Pancreas (tissue), 10 donors: ENCODE results near the gene ITCH. TPM values are rescaled to one million over a fixed set of nuclear protein-coding genes. Genes with fewer than 3 reads are reported as not detected.
"Not testable (repeated sequence)": the region's sequence is repeated elsewhere in the genome, so short reads cannot be mapped to it uniquely, and the experiment has no call there.

Experiments
- ATAC-seq, 4 donors: fragments of 200-7000 bp; cut with Tn5 transposase; one replicate each; pipeline versions ENCODE4 v1.8.0 to v1.9.1; 2020; ENCODE audit warnings: mild to moderate bottlenecking in 4 of 4, moderate library complexity in 4 of 4
- DNase-seq, 6 donors: peaks; one replicate each; pipeline ENCODE4 v3.0.0-alpha.2; 2020
- FAIRE-seq: peaks from 2 replicates; lab custom pipeline; 2012; peaks lifted over from hg19 to GRCh38; lab: Jason Lieb, UNC
- H3K27ac ChIP-seq, 4 donors: fragments of 200-600 bp; sonication (generic); 1 replicate in 3 of 4; 2 replicates in 1 of 4; pipeline versions ENCODE4 v1.5.0 to v1.8.0; 2020
- H3K27me3 ChIP-seq, 4 donors: fragments of 200-600 bp; one replicate each; pipeline ENCODE4 v1.8.0; 2021
- H3K36me3 ChIP-seq, 3 donors: fragments of 200-600 bp; sonication (generic) in 1 of 3; one replicate each; pipeline versions ENCODE4 v1.5.0 to v1.8.0; 2020 to 2021
- H3K4me1 ChIP-seq, 3 donors: fragments of 200-600 bp; one replicate each; pipeline ENCODE4 v1.8.0; 2021
- H3K4me3 ChIP-seq, 4 donors: fragments of 200-600 bp; sonication (generic) in 2 of 4; one replicate each; pipeline versions ENCODE4 v1.5.0 to v1.8.0; 2020 to 2021
- H3K9me3 ChIP-seq, 4 donors: fragments of 200-600 bp; one replicate each; pipeline ENCODE4 v1.8.0; 2021
- WGBS, 2 donors: extraction: QIAGEN DNeasy Blood & Tissue Kit; methylation state at CpG; one replicate each; pipeline ENCODE4 v1.1.7; 2013; 5-methylcytosine and 5-hydroxymethylcytosine counted together
- intact Hi-C, 3 donors: fragments of 100-400 bp; cut with DNase I; formaldehyde crosslinking; loops; one replicate each; pipeline versions ENCODE4 v1.11.1 to v1.14.2; 2022
- polyA plus RNA-seq, 2 donors: library from polyadenylated mRNA; stranded (reverse); fragments of 200-250 nt; gene quantifications; one replicate each; pipeline ENCODE4 v1.2.3, GENCODE V29; 2013
- total RNA-seq, 6 donors: library from RNA; stranded (reverse); fragmentation: NEBNext Ultra II Directional in 4 of 6; extraction: Animal tissue kit (Norgen Biotek cat#: 25700) in 4 of 6; gene quantifications; one replicate each; pipeline versions ENCODE4 v1.2.1 to v1.2.4, GENCODE V29; 2021 to 2023
- TF ChIP-seq, protein P1 (sequence below), 4 donors: fragments of 200-600 bp; sonication (generic) in 3 of 4; IDR thresholded peaks; one replicate each; pipeline versions ENCODE4 v1.5.0 to v1.8.0; 2021; ENCODE audit warnings: antibody characterized with exemption in 4 of 4
- donor health status: healthy with polysubstance abuse.
- donor health status: DM: no; HTN: no; CAD: no; lungs with moderate emphysema.
- donor health status: DM: no; HTN: no; CAD: no.
- donor health status: control.
- donor health status: control.
- donor health status: Bipolar disorder and iron deficiency.
- donor health status: DM: yes; HTN: yes; CAD: no.
- donor health status: DM: no; HTN: no; CAD: no.
- donor health status: DM: no; HTN: no; CAD: no.
- donor health status: DM: yes; HTN: yes; CAD: no.

ITCH gene
- total and polyA plus RNA-seq, 8 donors: 5.7 to 37.0 (median 20.5) TPM

DNA sequence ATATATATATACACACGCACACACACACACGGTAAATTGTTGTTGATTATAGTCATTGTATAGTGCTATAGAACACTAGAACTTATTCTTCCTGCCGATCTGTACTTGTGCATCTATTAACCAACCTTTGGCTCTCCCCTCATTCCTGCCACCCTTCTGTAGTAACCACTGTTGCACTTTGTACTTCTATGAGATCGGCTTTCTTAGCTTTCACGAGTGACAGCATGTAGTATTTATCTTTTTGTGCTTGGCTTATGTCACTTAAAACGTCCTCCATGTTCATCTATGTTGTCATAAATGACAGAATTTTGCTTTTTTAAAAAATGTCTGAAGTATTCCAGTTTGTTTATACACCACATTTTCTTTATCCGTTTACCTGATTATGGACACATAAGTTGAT lies 132.2 kb downstream of the ITCH start:
- TF ChIP-seq, protein P1, sequence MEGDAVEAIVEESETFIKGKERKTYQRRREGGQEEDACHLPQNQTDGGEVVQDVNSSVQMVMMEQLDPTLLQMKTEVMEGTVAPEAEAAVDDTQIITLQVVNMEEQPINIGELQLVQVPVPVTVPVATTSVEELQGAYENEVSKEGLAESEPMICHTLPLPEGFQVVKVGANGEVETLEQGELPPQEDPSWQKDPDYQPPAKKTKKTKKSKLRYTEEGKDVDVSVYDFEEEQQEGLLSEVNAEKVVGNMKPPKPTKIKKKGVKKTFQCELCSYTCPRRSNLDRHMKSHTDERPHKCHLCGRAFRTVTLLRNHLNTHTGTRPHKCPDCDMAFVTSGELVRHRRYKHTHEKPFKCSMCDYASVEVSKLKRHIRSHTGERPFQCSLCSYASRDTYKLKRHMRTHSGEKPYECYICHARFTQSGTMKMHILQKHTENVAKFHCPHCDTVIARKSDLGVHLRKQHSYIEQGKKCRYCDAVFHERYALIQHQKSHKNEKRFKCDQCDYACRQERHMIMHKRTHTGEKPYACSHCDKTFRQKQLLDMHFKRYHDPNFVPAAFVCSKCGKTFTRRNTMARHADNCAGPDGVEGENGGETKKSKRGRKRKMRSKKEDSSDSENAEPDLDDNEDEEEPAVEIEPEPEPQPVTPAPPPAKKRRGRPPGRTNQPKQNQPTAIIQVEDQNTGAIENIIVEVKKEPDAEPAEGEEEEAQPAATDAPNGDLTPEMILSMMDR (IDR thresholded peaks at IDR 0.05): no peak
- no peak overlapping the region for H3K4me3 ChIP-seq
- no peak overlapping the region for H3K27ac ChIP-seq
- DNase-seq (no peak), FAIRE-seq (no peak), ATAC-seq (no peak)
- intact Hi-C loops: no loop called here
- H3K36me3 ChIP-seq: peaks cover 0 to 17% (median 6%) of the 10 kb centered on the region in 3 donors
- H3K9me3 ChIP-seq: no peaks in the 10 kb centered on the region
- 88 to 93% methylated on average over 7 of the region's 7 CpGs for WGBS, 2 donors
- no peaks in the 10 kb centered on the region for H3K4me1 ChIP-seq
- H3K27me3 ChIP-seq: no peaks in the 10 kb centered on the region

DNA sequence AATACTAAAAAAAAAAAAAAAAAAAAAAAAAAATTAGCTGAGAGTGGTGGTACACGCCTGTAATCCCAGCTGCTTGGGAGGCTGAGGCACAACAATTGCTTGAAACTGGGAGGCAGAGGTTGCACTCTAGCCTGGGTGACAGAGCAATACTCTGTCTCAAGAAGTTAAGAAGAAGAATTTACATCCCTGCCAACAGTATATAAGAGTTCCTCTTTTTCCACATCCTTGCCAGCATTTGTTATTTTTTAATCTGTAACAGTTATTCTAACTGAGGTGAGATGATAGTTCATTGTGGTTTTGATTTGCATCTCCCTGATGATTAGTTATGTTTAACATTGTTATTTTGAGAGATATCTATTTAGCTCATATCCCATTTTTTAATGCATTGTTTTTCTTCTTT lies 132.8 kb downstream of the ITCH start:
- no peak overlapping the region for H3K4me3 ChIP-seq
- H3K4me1 ChIP-seq: no peaks in the 10 kb centered on the region
- TF ChIP-seq, protein P1 (IDR thresholded peaks at IDR 0.05): no peak
- WGBS, 2 donors: 94 to 100% methylated on average over 1 of the region's 1 CpG
- FAIRE-seq (no peak), DNase-seq (no peak), ATAC-seq (no peak)
- no peaks in the 10 kb centered on the region for H3K9me3 ChIP-seq
- H3K27ac ChIP-seq: no peak overlapping the region
- H3K36me3 ChIP-seq: peaks cover 0 to 11% (median under 1%) of the 10 kb centered on the region in 3 donors
- intact Hi-C loops: no loop called here
- H3K27me3 ChIP-seq: no peaks in the 10 kb centered on the region

DNA sequence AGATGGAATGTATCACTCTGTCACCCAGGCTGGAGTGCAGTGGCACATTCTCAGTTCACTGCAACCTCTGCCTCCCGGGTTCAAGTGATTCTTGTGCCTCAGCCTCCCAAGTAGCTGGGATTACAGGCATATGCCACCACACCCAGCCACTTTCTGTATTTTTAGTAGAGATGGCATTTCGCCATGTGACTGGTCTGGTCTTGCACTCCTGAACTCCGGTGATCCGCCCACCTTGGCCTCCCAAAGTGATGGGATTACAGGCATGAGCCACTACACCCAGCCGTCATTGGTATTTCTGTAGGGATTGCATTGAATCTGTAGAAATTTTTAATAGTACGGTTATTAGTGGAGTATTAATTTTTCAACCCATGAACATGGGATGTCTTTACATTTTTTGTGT lies 134.5 kb downstream of the ITCH start:
- DNase-seq, ATAC-seq, H3K4me1 ChIP-seq, H3K4me3 ChIP-seq, intact Hi-C loops, H3K27ac ChIP-seq, H3K9me3 ChIP-seq, FAIRE-seq, H3K27me3 ChIP-seq, H3K36me3 ChIP-seq: not testable (repeated sequence)
- 94 to 98% methylated on average over 6 of the region's 6 CpGs for WGBS, 2 donors

DNA sequence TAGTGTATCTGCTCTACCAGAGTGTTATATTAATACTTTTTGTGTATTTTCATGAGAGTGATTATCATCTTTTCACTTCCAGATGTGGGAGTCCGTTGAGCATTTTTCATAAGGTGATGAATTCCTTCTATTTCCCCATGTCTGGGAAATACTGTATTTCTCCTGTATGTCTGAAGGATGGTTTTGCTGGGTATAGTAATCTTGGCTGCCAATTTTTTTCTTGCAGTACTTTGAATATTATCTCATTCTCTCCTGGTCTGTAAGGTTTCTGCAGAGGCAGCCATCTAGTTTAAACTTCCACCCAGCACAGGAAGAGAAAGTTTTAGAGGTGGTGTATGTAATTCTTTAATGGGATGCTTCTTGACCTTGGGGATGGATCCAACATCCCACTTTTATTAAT lies 137.8 kb downstream of the ITCH start:
- Histone ChIP-seq H3K27ac (no peak overlapping the region), H3K9me3 (no peaks in the 10 kb centered on the region), H3K36me3 (peaks cover 0 to 12% (median 3%) of the 10 kb centered on the region in 3 donors), H3K27me3 (no peaks in the 10 kb centered on the region), H3K4me1 (no peaks in the 10 kb centered on the region), H3K4me3 (no peak overlapping the region)
- ATAC-seq: no peak
- no peak for FAIRE-seq
- intact Hi-C loops: no loop called here
- TF ChIP-seq, protein P1 (IDR thresholded peaks at IDR 0.05): no peak
- WGBS, 2 donors: 97 to 100% methylated on average over 1 of the region's 1 CpG
- DNase-seq: no peak

DNA sequence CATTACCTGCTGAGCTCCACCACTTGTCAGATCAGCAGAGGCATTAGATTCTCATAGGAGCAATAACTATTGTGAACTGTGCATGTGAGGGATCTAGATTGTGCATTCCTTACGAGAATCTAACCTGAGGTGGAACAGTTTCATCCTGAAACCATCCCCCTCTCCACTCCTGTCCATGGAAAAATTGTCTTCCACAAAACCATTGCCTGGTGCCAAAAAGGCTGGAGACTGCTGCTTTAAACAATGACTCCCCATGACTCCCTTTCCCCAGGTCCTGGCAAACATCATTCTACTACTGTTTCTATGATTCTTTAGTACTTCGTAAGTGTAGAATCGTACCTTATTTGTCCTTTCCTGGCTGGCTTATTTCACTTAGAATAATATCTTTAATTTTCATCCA lies 143.4 kb downstream of the ITCH start:
- FAIRE-seq (no peak), DNase-seq (no peak), ATAC-seq (no peak)
- Histone ChIP-seq H3K4me1 (no peaks in the 10 kb centered on the region), H3K4me3 (no peak overlapping the region), H3K9me3 (no peaks in the 10 kb centered on the region), H3K36me3 (peaks cover 0 to 23% (median 11%) of the 10 kb centered on the region in 3 donors), H3K27ac (no peak overlapping the region), H3K27me3 (no peaks in the 10 kb centered on the region)
- intact Hi-C loops: no loop called here
- TF ChIP-seq, protein P1 (IDR thresholded peaks at IDR 0.05): no peak
- WGBS, 2 donors: 96 to 98% methylated on average over 3 of the region's 3 CpGs
